DND-41 (cell line): ENCODE results near the gene CCDC6.

Experiments used
- CTCF ChIP-seq: IDR thresholded peaks from 2 replicates; pipeline ENCODE4 v1.5.1; 2012; ENCODE audit warnings: borderline replicate concordance, low read length, moderate library complexity, mild to moderate bottlenecking; ENCODE audit not compliant: poor library complexity, severe bottlenecking; ENCODE audit errors: extremely low read depth
- EZH2 ChIP-seq: IDR thresholded peaks from 3 replicates; pipeline ENCODE4 v1.6.1; 2012; ENCODE audit warnings: borderline replicate concordance, low read depth, mild to moderate bottlenecking, moderate library complexity, low read length, inconsistent platforms; ENCODE audit not compliant: severe bottlenecking

GRCh38 chr10:59859570-59859969 is 46.8 kb downstream of the CCDC6 start:
- no peak for TF ChIP-seq CTCF
- TF ChIP-seq EZH2: no peak
